EL (cell line): ENCODE results near the gene STT3B.
A peak's percentile ranks its signal among the peaks of the same experiment; 100 is the strongest.

Experiments used
- DNase-seq: peaks from one replicate; pipeline ENCODE4 v3.0.0-alpha.2; 2016

The STT3B gene

GRCh38 chr3:31610700-31611275 is 78.1 kb downstream of the STT3B start:
- DNase-seq = peak; percentile 38

- DNase-seq = no peak
Observed at GRCh38 chr3:31613177-31613576, 80.5 kb downstream of the STT3B start.

GRCh38 chr3:31613654-31614053 is 80.9 kb downstream of the STT3B start:
- no peak for DNase-seq

- DNase-seq = no peak
Observed at GRCh38 chr3:31614162-31614921, 81.6 kb downstream of the STT3B start.

DNA sequence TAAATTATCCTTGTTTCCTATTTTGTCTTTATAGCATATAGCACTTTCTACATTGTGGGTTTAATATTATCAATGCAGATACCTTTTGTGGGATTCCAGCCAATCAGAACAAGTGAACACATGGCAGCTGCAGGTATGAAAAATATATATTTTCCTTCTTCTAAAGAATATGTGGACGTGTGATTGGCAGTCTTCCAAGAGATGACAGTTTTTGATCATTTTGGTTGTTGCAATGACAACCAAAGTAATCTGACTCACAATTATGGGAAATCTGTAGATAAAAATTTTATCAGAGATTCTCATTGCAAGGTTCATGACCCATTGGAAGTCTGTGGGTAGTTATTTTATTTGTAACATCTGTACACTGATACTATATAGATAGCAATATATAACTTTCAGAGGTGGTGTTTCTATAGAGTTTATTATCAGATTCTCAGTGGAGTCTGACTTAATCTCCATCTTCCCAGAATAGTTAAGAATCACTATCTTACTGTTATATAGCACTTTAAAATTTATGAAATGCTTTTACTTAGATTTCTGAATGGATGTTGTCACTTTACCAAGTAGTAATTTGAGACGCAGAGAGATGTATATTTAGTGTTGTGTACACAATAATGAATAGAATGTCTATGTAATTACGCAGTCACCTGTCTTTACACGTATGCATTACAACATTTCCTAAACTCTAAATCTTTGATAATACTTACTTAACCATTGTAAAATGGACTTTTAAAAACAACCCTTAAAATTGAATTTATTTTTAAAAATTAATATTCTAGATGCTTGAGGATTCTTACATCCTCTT is 82.5 kb downstream of the STT3B start:
- no peak for DNase-seq

DNA sequence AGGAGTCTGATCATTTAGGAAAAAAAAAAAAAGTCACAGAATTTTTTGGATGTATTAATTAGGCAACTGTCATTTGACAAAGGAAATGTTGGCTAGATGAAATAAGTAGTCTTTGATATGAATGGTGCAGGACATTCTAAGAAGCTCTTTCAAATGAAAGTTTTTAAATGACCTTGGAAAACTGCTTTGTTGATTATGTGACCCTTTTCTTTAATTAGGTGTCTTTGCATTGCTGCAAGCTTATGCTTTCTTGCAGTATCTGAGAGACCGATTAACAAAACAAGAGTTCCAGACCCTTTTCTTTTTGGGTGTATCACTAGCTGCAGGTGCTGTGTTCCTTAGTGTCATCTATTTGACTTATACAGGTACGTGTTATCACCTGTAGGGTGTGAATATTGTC is 84.0 kb downstream of the STT3B start:
- DNase-seq = no peak

DNA sequence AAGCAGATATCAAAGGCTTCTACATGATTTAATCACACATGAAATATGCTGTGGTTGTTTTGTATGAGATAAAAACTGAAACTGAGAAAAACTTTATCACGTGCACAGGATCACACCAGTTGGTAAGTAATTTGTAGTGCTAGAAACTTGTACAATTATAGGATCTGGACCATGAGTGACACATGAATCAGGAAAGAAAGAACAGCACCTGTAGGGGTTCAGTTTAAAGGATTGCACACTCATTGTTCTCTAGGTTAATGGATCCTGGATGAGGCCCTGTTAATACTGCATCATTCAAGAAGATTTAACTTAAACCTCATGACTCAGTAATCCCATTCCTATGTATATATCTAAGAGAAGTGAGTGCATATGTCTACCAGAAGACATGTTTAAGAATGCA is 87.9 kb downstream of the STT3B start:
- DNase-seq = no peak

GRCh38 chr3:31621314-31621713 is 88.6 kb downstream of the STT3B start:
- peak; percentile 21 for DNase-seq

GRCh38 chr3:31622636-31623288 is 90.0 kb downstream of the STT3B start:
- DNase-seq = no peak

- no peak for DNase-seq
Observed at GRCh38 chr3:31624083-31624709, 91.5 kb downstream of the STT3B start.

- no peak for DNase-seq
Observed at GRCh38 chr3:31625358-31625757, 92.6 kb downstream of the STT3B start.

DNA sequence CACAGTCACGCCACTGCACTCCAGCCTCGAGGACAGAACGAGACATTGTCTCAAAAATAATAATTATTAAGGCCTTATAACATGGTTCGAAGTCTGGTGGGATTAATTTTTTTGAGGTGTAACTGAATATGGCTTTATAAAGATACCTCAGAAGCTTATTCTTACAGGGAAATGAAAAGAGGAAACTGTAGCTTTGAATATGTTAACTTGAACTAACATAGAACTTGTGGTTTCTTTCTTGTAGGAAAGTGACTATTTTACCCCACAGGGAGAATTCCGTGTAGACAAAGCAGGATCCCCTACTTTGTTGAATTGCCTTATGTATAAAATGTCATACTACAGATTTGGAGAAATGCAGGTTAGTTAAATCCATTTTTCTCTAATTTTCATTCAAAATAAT is 96.3 kb downstream of the STT3B start:
- DNase-seq = no peak

GRCh38 chr3:31634476-31634875 is 101.8 kb downstream of the STT3B start:
- DNase-seq = peak; percentile 94

DNA sequence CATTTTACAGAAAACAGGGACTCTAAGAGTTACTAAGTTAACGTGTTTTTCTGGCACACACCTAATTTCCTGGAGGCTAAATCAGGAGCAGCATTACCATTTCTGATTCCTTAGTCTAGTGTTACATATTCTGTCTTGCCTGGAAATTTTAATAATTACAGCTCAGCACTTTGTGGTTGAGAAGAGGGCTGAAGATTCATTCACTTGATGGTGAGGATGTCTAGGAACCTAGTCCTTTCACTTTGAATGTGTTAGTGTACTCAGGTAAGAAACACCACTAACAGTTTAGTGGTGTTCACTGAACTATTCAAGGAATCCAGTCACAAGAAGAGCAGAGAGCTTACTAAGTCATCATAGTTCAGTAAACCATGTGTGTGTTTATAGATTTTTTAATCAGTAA is 102.8 kb downstream of the STT3B start:
- DNase-seq = peak; percentile 3

GRCh38 chr3:31636049-31636448 is 103.3 kb downstream of the STT3B start:
- no peak for DNase-seq

GRCh38 chr3:31636694-31637442 is 104.1 kb downstream of the STT3B start:
- DNase-seq = no peak

- no peak for DNase-seq
Observed at GRCh38 chr3:31639828-31640227, 107.1 kb downstream of the STT3B start.

GRCh38 chr3:31645256-31645655 is 112.5 kb downstream of the STT3B start:
- DNase-seq = no peak

GRCh38 chr3:31648286-31648968 is 115.7 kb downstream of the STT3B start:
- DNase-seq = no peak

DNA sequence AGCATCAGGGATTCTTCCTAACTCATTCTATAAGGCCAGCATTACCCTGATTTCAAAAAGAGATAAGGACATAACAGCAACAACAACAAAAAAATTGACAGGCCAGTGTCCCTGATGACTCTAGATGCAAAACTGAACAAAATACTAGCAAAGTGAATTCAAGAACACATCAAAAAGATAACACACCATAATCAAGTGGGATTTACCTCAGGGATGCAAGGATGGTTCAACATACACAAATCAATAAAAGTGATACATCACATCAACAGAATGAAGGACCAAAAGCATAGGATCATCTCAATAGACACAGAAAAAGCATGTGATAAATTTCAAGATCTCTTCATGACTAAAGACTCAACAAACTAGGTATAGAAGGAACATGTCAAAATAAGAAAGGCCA is 119.6 kb downstream of the STT3B start:
- DNase-seq = no peak

- no peak for DNase-seq
Observed at GRCh38 chr3:31653464-31653863, 120.7 kb downstream of the STT3B start.

GRCh38 chr3:31654998-31655397 is 122.3 kb downstream of the STT3B start:
- no peak for DNase-seq
